ENCODE measurements around the gene GNAI3. TPM values are rescaled to one million over a fixed set of nuclear protein-coding genes. Genes with fewer than 3 reads are reported as not detected.

The GNAI3 gene
- total and polyA plus RNA-seq, 2 of the 8 experiments (the other 6 are each of a cell fraction or from before 2014, with no cell fraction given), result 4.0 to 9.8 TPM

DNA sequence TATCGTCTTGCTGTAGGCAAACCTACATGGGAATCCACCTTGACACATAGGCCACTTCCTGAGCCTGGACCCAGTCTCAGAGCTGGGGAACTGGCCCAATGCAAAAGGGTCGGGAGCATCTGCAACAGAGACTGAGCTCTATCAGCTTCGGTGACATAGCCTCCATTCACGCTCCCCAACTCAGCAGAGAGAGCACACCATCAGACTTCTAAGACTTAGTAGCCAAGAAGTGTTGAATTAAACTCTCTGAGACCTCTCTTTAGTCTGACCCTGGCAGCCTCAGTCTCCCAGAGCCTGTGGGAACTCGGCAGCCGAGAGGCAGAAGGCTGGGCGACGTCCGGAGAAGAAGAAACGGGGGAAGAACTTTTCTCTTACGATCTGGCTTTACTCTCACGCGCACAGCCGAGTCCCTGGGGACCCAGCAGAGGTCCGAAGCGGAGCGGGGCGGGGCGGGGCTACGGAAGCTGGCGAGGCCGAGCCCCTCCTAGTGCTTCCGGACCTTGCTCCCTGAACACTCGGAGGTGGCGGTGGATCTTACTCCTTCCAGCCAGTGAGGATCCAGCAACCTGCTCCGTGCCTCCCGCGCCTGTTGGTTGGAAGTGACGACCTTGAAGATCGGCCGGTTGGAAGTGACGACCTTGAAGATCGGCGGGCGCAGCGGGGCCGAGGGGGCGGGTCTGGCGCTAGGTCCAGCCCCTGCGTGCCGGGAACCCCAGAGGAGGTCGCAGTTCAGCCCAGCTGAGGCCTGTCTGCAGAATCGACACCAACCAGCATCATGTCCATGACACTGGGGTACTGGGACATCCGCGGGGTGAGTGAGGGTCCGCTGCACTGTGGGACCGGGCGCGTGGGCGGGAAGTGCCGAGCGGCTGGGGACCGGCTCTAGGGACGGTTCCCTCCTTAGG lies 107.5 kb downstream of the GNAI3 start, which contains the start of gene GSTM4:
GSTM4 (plus strand) TSS at position 485 of the 905 bp plus-strand sequence; CDS start at position 776, 291 bp downstream.
- Histone ChIP-seq H3K9ac (replicated peaks in 1 of 4; ENCODE audit: extremely low read depth in 1 of 4, low read depth in 3 of 4, low read length in 3 of 4) (peak within 1 kb of the TSS in 3 of 4 experiments; percentile 41 to 68 (median 42); a peak in 5 of 7 replicates), H4K20me1 (replicated peaks in 1 of 2; ENCODE audit: control insufficient read depth in 1 of 2, insufficient read depth in 2 of 2, low read length in 2 of 2) (no peaks in the 10 kb centered on the region), H3K23ac (ENCODE audit: insufficient read length) (no peak within 1 kb of the TSS), H3K4me1 (replicated peaks in 1 of 4; ENCODE audit: control insufficient read depth in 3 of 4, insufficient read depth in 4 of 4, low read length in 3 of 4) (0 out of 7 replicates have a peak, but pooled peaks cover 0 to 3% (median 0%) of the 10 kb centered on the region in 4 experiments), H3K27ac (ENCODE audit: low read depth, low read length) (no peak within 1 kb of the TSS), H4K8ac (ENCODE audit: extremely low read depth, insufficient read depth, low read length) (peak within 1 kb of the TSS; percentile 81), H3K14ac (ENCODE audit: insufficient read length) (no peak within 1 kb of the TSS), H2BK20ac (ENCODE audit: low read length) (no peak within 1 kb of the TSS), H4K5ac (ENCODE audit: insufficient read length, low read depth, low read length) (peak within 1 kb of the TSS; percentile 6), H2AK5ac (ENCODE audit: low read depth, low read length) (no peak within 1 kb of the TSS), H2BK12ac (ENCODE audit: low read depth, low read length) (peak within 1 kb of the TSS; percentile 53; the same call in 1 of the 2 replicates), H3K4me2 (ENCODE audit: insufficient read depth in 1 of 2, low read depth in 2 of 2, low read length in 2 of 2) (peak within 1 kb of the TSS; percentile 74 to 79), H3K56ac (replicated peaks; ENCODE audit: insufficient read length, low read depth, low read length) (peak within 1 kb of the TSS; percentile 86), H2BK15ac (ENCODE audit: low read length) (0 out of 2 replicates have a peak within 1 kb of the TSS, but pooled peaks have one; percentile 36), H3K23me2 (ENCODE audit: low read depth, low read length) (peaks cover 9% of the 10 kb centered on the region), H3K27me3 (replicated peaks in 1 of 4; ENCODE audit: control insufficient read depth in 3 of 4, extremely low read depth in 1 of 4, insufficient read depth in 3 of 4, low read length in 3 of 4) (peaks cover 0 to 5% (median 4%) of the 10 kb centered on the region in 4 experiments; a peak in 6 of 7 replicates), H3K18ac (ENCODE audit: extremely low read depth, low read length) (peak within 1 kb of the TSS; percentile 83), H3K79me1 (ENCODE audit: low read depth, low read length) (no peaks in the 10 kb centered on the region), H3K4me3 (ENCODE audit: extremely low read depth in 1 of 4, insufficient read depth in 2 of 4, low read depth in 3 of 4, low read length in 4 of 4) (peak within 1 kb of the TSS; percentile 59 to 74 (median 66)), H4K91ac (replicated peaks; ENCODE audit: insufficient read length, low read length) (peak within 1 kb of the TSS; percentile 52), H2BK120ac (replicated peaks; ENCODE audit: low read depth, low read length) (no peak within 1 kb of the TSS), H3K79me2 (ENCODE audit: control insufficient read depth in 1 of 2, insufficient read depth in 2 of 2, low read length in 2 of 2) (no peaks in the 10 kb centered on the region), H2AFZ (ENCODE audit: low read length) (peak within 1 kb of the TSS; percentile 75), H3K36me3 (ENCODE audit: control insufficient read depth in 2 of 4, insufficient read depth in 4 of 4, low read length in 3 of 4) (no peaks in the 10 kb centered on the region), H3K9me3 (ENCODE audit: insufficient read depth in 2 of 2, low read depth in 1 of 2, low read length in 1 of 2) (no peaks in the 10 kb centered on the region), H3K4ac (replicated peaks; ENCODE audit: insufficient read length, low read depth, low read length) (no peak within 1 kb of the TSS), H2BK5ac (ENCODE audit: low read depth, low read length) (peak within 1 kb of the TSS; percentile 91; the same call in 1 of the 2 replicates)
- ChIA-PET CTCF (ENCODE audit: partially characterized antibody) (interaction anchor here (0.6 to 11.8 kb wide), 11 partner anchors 10 to 432 kb away, joined by 3 to 185 read pairs (median 4); partner anchors contain the start of gene GSTM1), POLR2A (ENCODE audit: partially characterized antibody) (interaction anchor here (0.7 to 1.6 kb wide), 6 partner anchors 11 to 84 kb away, joined by 3 to 5 read pairs (median 3); partner anchors contain the start of gene GSTM1)
- WGBS, 2 experiments (ENCODE audit: extremely low coverage in 1 of 2, insufficient coverage in 1 of 2, insufficient read length in 1 of 2, insufficient replicate concordance in 2 of 2, low coverage in 1 of 2, low lambda C conversion rate in 2 of 2, missing lambda C conversion rate in 1 of 2), result 3% methylated on average over 54 of the region's 54 CpGs; no CpG with 5 or more reads in 1 of the 2 experiments
- FAIRE-seq (no peak), DNase-seq (ENCODE audit: low read depth in 1 of 2, low spot score in 2 of 2) (peak; percentile 44 to 86)
- TF ChIP-seq HDAC2 (IDR thresholded peaks at IDR 0.05; ENCODE audit: borderline replicate concordance in 1 of 2, low read depth in 2 of 2, low read length in 2 of 2), result peak in 1 of 2 experiments; percentile 59; a peak in 1 of 4 replicates
- TF ChIP-seq EP300 (IDR thresholded peaks at IDR 0.05; ENCODE audit: borderline replicate concordance in 1 of 2, low read depth in 2 of 2, low read length in 2 of 2), result 0 out of 3 replicates have a peak, but pooled peaks of 1 of the 2 experiments have one; percentile 22
- peak in 1 of 2 experiments; percentile 55; a peak in 2 of 4 replicates for TF ChIP-seq SIN3A (conservative IDR thresholded peaks at IDR 0.05 in 1 of 2, IDR thresholded peaks at IDR 0.05 in 1 of 2; ENCODE audit: low read depth in 1 of 2, low read length in 2 of 2)
- peak; percentile 92 for TF ChIP-seq KDM4A (IDR thresholded peaks at IDR 0.05; ENCODE audit: low read depth, low read length, severe bottlenecking)
- 0 out of 2 replicates have a peak, but pooled peaks have one; percentile 57 for TF ChIP-seq TBP (IDR thresholded peaks at IDR 0.05; ENCODE audit: low read depth, low read length)
- peak in 1 of 2 experiments; percentile 32; a peak in 1 of 3 replicates for TF ChIP-seq POLR2A (IDR thresholded peaks at IDR 0.05; ENCODE audit: control extremely low read depth in 1 of 2, low read depth in 2 of 2, low read length in 2 of 2)
- TF ChIP-seq TAF1 (IDR thresholded peaks at IDR 0.05; ENCODE audit: low read depth, low read length), result peak; percentile 44; the same call in 1 of the 2 replicates
- TF ChIP-seq SP2 (IDR thresholded peaks at IDR 0.05; ENCODE audit: low read length), result no peak

All from H1 (cell line).